K562 (cell line): ENCODE data around the gene SDK1. TPM values are rescaled to one million over a fixed set of nuclear protein-coding genes. Genes with fewer than 3 reads are reported as not detected.

Source experiments
- ATAC-seq: fragments of 200-7000 bp; cut with Tn5 transposase; 3 replicates; pipeline ENCODE4 v1.9.1; 2020; ENCODE audit warnings: moderate library complexity
- BruUV-seq: library from RNA; stranded (reverse); fragments of 400-500 nt; replicated peaks from 2 replicates; lab custom pipeline; 2021; lab: Mats Ljungman, UMichigan
- CTCF ChIA-PET: fragments of 300-600 bp; formaldehyde crosslinking; extraction: SDS; loops from one replicate; lab custom pipeline; 2021; ENCODE audit warnings: low intra/inter-chr PET ratio; lab: Yijun Ruan, JAX
- POLR2A ChIA-PET: fragments of 300-600, 350-650 bp; sonication (Branson Sonifier 250); formaldehyde crosslinking; extraction: SDS; loops from one replicate; lab custom pipeline; 2021; ENCODE audit warnings: antibody characterized with exemption, inconsistent platforms; lab: Yijun Ruan, JAX
- DNase-seq, 4 experiments: peaks; one replicate each; pipeline versions ENCODE4 v3.0.0 to v3.0.0-alpha.2; 2011 to 2018; ENCODE audit warnings: low spot score in 3 of 4, mixed read lengths in 3 of 4; ENCODE audit errors: extremely low read depth in 1 of 4
- FAIRE-seq: peaks from 2 replicates; lab custom pipeline; 2011; peaks lifted over from hg19 to GRCh38; lab: Jason Lieb, UNC
- H2AFZ ChIP-seq: 2 replicates; pipeline ENCODE4 v1.6.0; 2011; ENCODE audit warnings: low read depth, low read length, control low read depth, inconsistent platforms
- H3K27ac ChIP-seq: fragments of 200-600 bp; 3 replicates; pipeline ENCODE4 v1.8.0; 2011; ENCODE audit warnings: low read depth, mild to moderate bottlenecking, control low read depth, inconsistent platforms, low read length, moderate library complexity, mixed read lengths; ENCODE audit errors: extremely low read depth
- H3K27me3 ChIP-seq, 2 experiments: fragments of 300-600 bp in 1 of 2; 2 replicates in 1 of 2; 3 replicates in 1 of 2; pipeline versions ENCODE4 v1.6.0 to v1.8.0; 2011; ENCODE audit warnings: inconsistent platforms in 2 of 2, low read length in 2 of 2, mild to moderate bottlenecking in 1 of 2, mixed read lengths in 1 of 2, moderate library complexity in 1 of 2; ENCODE audit not compliant: control insufficient read depth in 2 of 2, insufficient read depth in 2 of 2
- H3K36me3 ChIP-seq: fragments of 300-600 bp; 3 replicates; pipeline ENCODE4 v1.8.0; 2011; ENCODE audit warnings: mild to moderate bottlenecking, low read length, inconsistent platforms; ENCODE audit not compliant: control insufficient read depth, insufficient read depth
- H3K4me1 ChIP-seq, 2 experiments: fragments of 200-600 bp in 1 of 2; replicated peaks in 1 of 2; 2 replicates in 1 of 2; 3 replicates in 1 of 2; pipeline versions ENCODE4 v1.5.1 to v1.8.0; 2011; ENCODE audit warnings: inconsistent platforms in 2 of 2, low read length in 2 of 2, mild to moderate bottlenecking in 1 of 2, mixed read lengths in 1 of 2, moderate library complexity in 1 of 2; ENCODE audit not compliant: control insufficient read depth in 2 of 2, insufficient read depth in 2 of 2
- H3K4me2 ChIP-seq: 2 replicates; pipeline ENCODE4 v1.6.1; 2011; ENCODE audit warnings: low read length, control low read depth, inconsistent platforms, mixed read lengths; ENCODE audit not compliant: insufficient read depth
- H3K4me3 ChIP-seq: fragments of 200-600 bp; sonication (generic), shearing (Covaris generic); 2 replicates; pipeline ENCODE4 v1.5.1; 2016; ENCODE audit warnings: control low read depth, inconsistent platforms
- H3K79me2 ChIP-seq: fragments of 200-600 bp; 3 replicates; pipeline ENCODE4 v1.8.0; 2011; ENCODE audit warnings: low read length, inconsistent platforms; ENCODE audit not compliant: control insufficient read depth, insufficient read depth
- H3K9ac ChIP-seq, 2 experiments: 2 replicates each; pipeline versions ENCODE4 v1.6.0 to v1.6.1; 2011; ENCODE audit warnings: low read depth in 2 of 2, low read length in 2 of 2, control low read depth in 1 of 2, inconsistent platforms in 1 of 2, mild to moderate bottlenecking in 1 of 2, mixed read lengths in 1 of 2; ENCODE audit not compliant: insufficient read depth in 1 of 2
- H3K9me1 ChIP-seq: one replicate; pipeline ENCODE4 v1.6.0; 2011; ENCODE audit warnings: inconsistent platforms, mild to moderate bottlenecking, low read length, moderate library complexity; ENCODE audit not compliant: control insufficient read depth, insufficient read depth
- H3K9me3 ChIP-seq: replicated peaks from 2 replicates; pipeline ENCODE4 v1.5.1; 2011; ENCODE audit warnings: low read depth, low read length, inconsistent platforms; ENCODE audit not compliant: control insufficient read depth, insufficient read depth
- H4K20me1 ChIP-seq: replicated peaks from 2 replicates; pipeline ENCODE4 v1.6.1; 2011; ENCODE audit warnings: low read length, inconsistent platforms, mixed read lengths; ENCODE audit not compliant: control insufficient read depth, insufficient read depth
- ATF7 ChIP-seq: fragments of 450-650 bp; IDR thresholded peaks from 2 replicates; pipeline ENCODE4 v1.7.1; 2014; ENCODE audit warnings: mild to moderate bottlenecking, moderate library complexity
- EZH2 ChIP-seq: IDR thresholded peaks from 2 replicates; pipeline ENCODE4 v1.6.1; 2012; ENCODE audit warnings: low read depth, mild to moderate bottlenecking, inconsistent platforms, low read length, borderline replicate concordance
- PHB ChIP-seq: fragments of 250-450 bp; sonication (Bioruptor Pico); IDR thresholded peaks from 2 replicates; pipeline ENCODE4 v1.5.0; 2021
- RUNX1 ChIP-seq: sonication (generic); IDR thresholded peaks from 2 replicates; pipeline ENCODE4 v1.6.1; 2016; ENCODE audit warnings: antibody characterized with exemption, low read depth
- TEAD4 ChIP-seq, 2 experiments: sonication (generic) in 1 of 2; formaldehyde crosslinking in 1 of 2; IDR thresholded peaks; 2 replicates each; pipeline versions ENCODE4 v1.6.1 to v1.8.0; 2012 to 2022; ENCODE audit warnings: borderline replicate concordance in 1 of 2, inconsistent platforms in 1 of 2, low read length in 1 of 2, mild to moderate bottlenecking in 1 of 2, missing genetic modification reagents in 1 of 2
- XRCC3 ChIP-seq: fragments of 450-650 bp; IDR thresholded peaks from 2 replicates; pipeline ENCODE4 v1.6.1; 2017; ENCODE audit warnings: mild to moderate bottlenecking, moderate library complexity
- ZKSCAN3 ChIP-seq: fragments of 250-450 bp; sonication (Bioruptor Pico); IDR thresholded peaks from 2 replicates; pipeline ENCODE4 v1.4.0; 2020
- ZNF140 ChIP-seq: fragments of 250-450 bp; sonication (Bioruptor Pico); IDR thresholded peaks from 2 replicates; pipeline ENCODE4 v1.8.0; 2021; ENCODE audit warnings: moderate library complexity, mild to moderate bottlenecking, inconsistent platforms
- ZNF175 ChIP-seq: fragments of 200-800 bp; sonication (Bioruptor generic); IDR thresholded peaks from 2 replicates; pipeline ENCODE4 v1.6.1; 2016; ENCODE audit warnings: low read depth, mild to moderate bottlenecking, missing genetic modification characterization, missing compliant biosample characterization
- WGBS: fragments of 100-300 bp; shearing (Covaris generic); methylation state at CpG from one replicate; pipeline ENCODE4 v1.1.6; 2016; ENCODE audit warnings: low coverage, mixed read lengths; ENCODE audit not compliant: insufficient coverage; ENCODE audit errors: missing lambda C conversion rate; 5-methylcytosine and 5-hydroxymethylcytosine counted together
- in situ Hi-C: fragments of 300-500 bp; cut with MboI; formaldehyde crosslinking; loops from 4 replicates; pipeline ENCODE4 v1.15.0; 2018; ENCODE audit warnings: inconsistent platforms, mixed read lengths
- intact Hi-C: fragments of 100-400 bp; cut with micrococcal nuclease; formaldehyde crosslinking; loops from 2 replicates; pipeline ENCODE4 v1.14.2; 2022
- polyA plus RNA-seq, 8 experiments: library from polyadenylated mRNA; depleted of rRNA in 4 of 8; stranded (reverse) in 5 of 8; unstranded in 3 of 8; fragments of >200 nt; fragmentation: Nextera tagmentation in 2 of 8; fragmentation: Illumina TruSeq in 1 of 8; extraction: Ambion mirVana in 2 of 8; extraction: Trizol in 1 of 8; gene quantifications; 2 replicates each; pipeline versions ENCODE4 v1.2.1 to v1.2.3, GENCODE V29; 2011 to 2014; ENCODE audit warnings: inconsistent platforms in 1 of 8, missing spikeins in 1 of 8
- total RNA-seq, 7 experiments: library from RNA; depleted of rRNA in 6 of 7; stranded (reverse); fragments of >200 nt in 6 of 7; fragmentation: Illumina TruSeq in 2 of 7; extraction: Trizol in 2 of 7; gene quantifications; 2 replicates each; pipeline versions ENCODE4 v1.2.1 to v1.2.3, GENCODE V29; 2011 to 2021; ENCODE audit warnings: low replicate concordance in 1 of 7
- TF ChIP-seq, protein P1 (sequence below): fragments of 200-800 bp; sonication (Bioruptor generic); IDR thresholded peaks from 2 replicates; pipeline ENCODE4 v1.6.1; 2017; ENCODE audit warnings: missing genetic modification characterization, missing compliant biosample characterization
- TF ChIP-seq, protein P2 (sequence below): sonication (generic); formaldehyde crosslinking; IDR thresholded peaks from 2 replicates; pipeline ENCODE4 v1.8.1; 2023; ENCODE audit warnings: mild to moderate bottlenecking, missing genetic modification reagents

SDK1 gene
- total and polyA plus RNA-seq, 9 of the 15 experiments (the other 6 are each of a cell fraction or from before 2014, with no cell fraction given): 0.16 TPM; not detected in 8

DNA sequence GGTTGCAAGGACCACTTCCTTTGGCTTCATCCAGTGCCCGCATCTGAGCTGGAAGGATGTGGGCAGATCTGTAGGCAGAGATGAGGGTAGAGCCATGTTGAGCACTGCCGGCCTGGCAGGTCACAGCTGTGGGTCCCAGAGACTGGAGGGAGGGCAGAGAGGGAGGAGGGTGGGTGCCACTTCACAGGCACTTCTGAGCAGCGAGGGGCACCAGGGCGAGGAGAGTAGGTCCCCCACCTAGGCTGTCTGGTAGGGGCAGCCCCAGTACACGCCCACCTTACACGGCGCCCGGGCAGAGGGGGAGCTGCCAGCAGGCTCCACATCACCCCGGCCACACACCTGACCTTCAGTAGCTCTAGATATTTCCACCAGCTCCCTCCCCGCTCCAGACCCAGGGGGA, 908.1 kb downstream of the SDK1 start (continued):
- no peak for TF ChIP-seq XRCC3

DNA sequence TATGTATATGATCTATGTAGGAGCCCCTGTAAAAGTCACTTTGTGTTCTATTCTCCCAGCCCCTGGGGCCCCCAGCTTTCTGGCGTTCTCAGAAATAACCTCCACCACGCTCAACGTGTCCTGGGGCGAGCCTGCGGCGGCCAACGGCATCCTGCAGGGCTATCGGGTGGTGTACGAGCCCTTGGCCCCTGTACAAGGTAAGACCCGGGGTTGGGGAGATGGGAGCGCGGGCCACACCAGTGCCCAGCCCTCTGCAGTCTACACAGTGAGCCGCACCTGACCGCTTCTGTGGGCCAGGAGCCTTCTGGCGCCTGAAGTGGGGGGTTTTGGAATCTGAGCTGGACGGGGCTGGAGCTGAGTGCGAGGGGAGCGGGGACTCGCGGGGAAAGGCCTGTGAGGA, 908.9 kb downstream of the SDK1 start:
- Histone ChIP-seq H3K4me3 (no peak overlapping the region), H4K20me1 (no peaks in the 10 kb centered on the region; the same call in 1 of the 2 replicates), H3K4me2 (no peak overlapping the region), H3K36me3 (no peaks in the 10 kb centered on the region), H3K4me1 (no peaks in the 10 kb centered on the region; a peak in 1 of 5 replicates), H3K27ac (no peak overlapping the region), H3K9ac (no peak overlapping the region), H3K9me1 (peaks cover 3% of the 10 kb centered on the region), H3K27me3 (peaks cover 30 to 92% of the 10 kb centered on the region in 2 experiments; a peak in 4 of 5 replicates), H3K79me2 (no peaks in the 10 kb centered on the region), H2AFZ (no peak overlapping the region), H3K9me3 (no peaks in the 10 kb centered on the region)
- no peak for ATAC-seq
- TF ChIP-seq RUNX1 (no peak), PHB (CRISPR knock-in tag) (no peak)
- BruUV-seq: no TSS peak
- intact Hi-C loops (no loop called here), in situ Hi-C loops (no loop called here)
- WGBS: 2% methylated on average over 15 of the region's 20 CpGs
- ChIA-PET POLR2A (interaction anchor here (0.6 to 2.1 kb wide), 3 partner anchors 10 to 417 kb away, joined by 3 to 7 read pairs (median 3); no protein-coding TSS in a partner anchor), CTCF (no interaction called here)
- no peak for DNase-seq
- FAIRE-seq: no peak

- Histone ChIP-seq H3K9ac (no peak overlapping the region), H3K9me1 (no peaks in the 10 kb centered on the region), H3K27ac (no peak overlapping the region), H3K4me1 (no peaks in the 10 kb centered on the region), H3K79me2 (no peaks in the 10 kb centered on the region), H3K9me3 (no peaks in the 10 kb centered on the region), H3K27me3 (peaks cover 28 to 92% of the 10 kb centered on the region in 2 experiments; a peak in 4 of 5 replicates), H2AFZ (no peak overlapping the region), H3K36me3 (no peaks in the 10 kb centered on the region), H3K4me2 (no peak overlapping the region), H3K4me3 (no peak overlapping the region), H4K20me1 (no peaks in the 10 kb centered on the region; the same call in 1 of the 2 replicates)
- no peak for ATAC-seq
- DNase-seq: no peak
- no TSS peak for BruUV-seq
- FAIRE-seq: no peak
- intact Hi-C loops: no loop called here
- ChIA-PET CTCF (no interaction called here), POLR2A (interaction anchor here (2.1 kb wide), 1 partner anchor 23 kb away, joined by 7 read pairs; no protein-coding TSS in a partner anchor)
- in situ Hi-C loops: no loop called here
- WGBS: under 1% methylated on average over 13 of the region's 13 CpGs
- no peak for TF ChIP-seq EZH2
- no peak for TF ChIP-seq TEAD4 (IDR thresholded peaks at IDR 0.05; ENCODE audit: low read length)
- TF ChIP-seq TEAD4 (CRISPR knock-in tag; IDR thresholded peaks at IDR 0.05; ENCODE audit: borderline replicate concordance): no peak
- TF ChIP-seq, protein P1, sequence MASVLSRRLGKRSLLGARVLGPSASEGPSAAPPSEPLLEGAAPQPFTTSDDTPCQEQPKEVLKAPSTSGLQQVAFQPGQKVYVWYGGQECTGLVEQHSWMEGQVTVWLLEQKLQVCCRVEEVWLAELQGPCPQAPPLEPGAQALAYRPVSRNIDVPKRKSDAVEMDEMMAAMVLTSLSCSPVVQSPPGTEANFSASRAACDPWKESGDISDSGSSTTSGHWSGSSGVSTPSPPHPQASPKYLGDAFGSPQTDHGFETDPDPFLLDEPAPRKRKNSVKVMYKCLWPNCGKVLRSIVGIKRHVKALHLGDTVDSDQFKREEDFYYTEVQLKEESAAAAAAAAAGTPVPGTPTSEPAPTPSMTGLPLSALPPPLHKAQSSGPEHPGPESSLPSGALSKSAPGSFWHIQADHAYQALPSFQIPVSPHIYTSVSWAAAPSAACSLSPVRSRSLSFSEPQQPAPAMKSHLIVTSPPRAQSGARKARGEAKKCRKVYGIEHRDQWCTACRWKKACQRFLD (CRISPR knock-in tag): no peak
- no peak for TF ChIP-seq ZNF140 (CRISPR knock-in tag)
- TF ChIP-seq ZNF175 (CRISPR knock-in tag): no peak
- no peak for TF ChIP-seq ZKSCAN3
- TF ChIP-seq ATF7: no peak
- TF ChIP-seq, protein P2, sequence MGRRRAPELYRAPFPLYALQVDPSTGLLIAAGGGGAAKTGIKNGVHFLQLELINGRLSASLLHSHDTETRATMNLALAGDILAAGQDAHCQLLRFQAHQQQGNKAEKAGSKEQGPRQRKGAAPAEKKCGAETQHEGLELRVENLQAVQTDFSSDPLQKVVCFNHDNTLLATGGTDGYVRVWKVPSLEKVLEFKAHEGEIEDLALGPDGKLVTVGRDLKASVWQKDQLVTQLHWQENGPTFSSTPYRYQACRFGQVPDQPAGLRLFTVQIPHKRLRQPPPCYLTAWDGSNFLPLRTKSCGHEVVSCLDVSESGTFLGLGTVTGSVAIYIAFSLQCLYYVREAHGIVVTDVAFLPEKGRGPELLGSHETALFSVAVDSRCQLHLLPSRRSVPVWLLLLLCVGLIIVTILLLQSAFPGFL (CRISPR knock-in tag): no peak
Observed at GRCh38 chr7:4210821-4211220, 909.8 kb downstream of the SDK1 start.
